Esophagus muscularis mucosa (tissue), 4 donors: ENCODE results near the gene MRLN.

ENCODE experiments used
- EP300 ChIP-seq: sonication (generic); formaldehyde crosslinking; IDR thresholded peaks from one replicate; pipeline ENCODE4 v1.6.1; 2017; ENCODE audit warnings: antibody characterized with exemption
- POLR2A ChIP-seq: fragments of 450-650 bp; IDR thresholded peaks from one replicate; pipeline ENCODE4 v1.6.1; 2017; ENCODE audit warnings: antibody characterized with exemption, moderate library complexity, mild to moderate bottlenecking, low read depth
- POLR2AphosphoS5 ChIP-seq, 2 donors: sonication (generic); formaldehyde crosslinking; IDR thresholded peaks; one replicate each; pipeline ENCODE4 v1.6.1; 2017; ENCODE audit warnings: antibody characterized with exemption in 2 of 2
- TF ChIP-seq, protein P1 (sequence below), 3 experiments: fragments of 200-600 bp in 2 of 3; fragments of 450-650 bp in 1 of 3; sonication (generic) in 2 of 3; IDR thresholded peaks; one replicate each; pipeline ENCODE4 v1.5.1; 2017 to 2019; ENCODE audit warnings: antibody characterized with exemption in 3 of 3, mild to moderate bottlenecking in 2 of 3, moderate library complexity in 1 of 3

DNA sequence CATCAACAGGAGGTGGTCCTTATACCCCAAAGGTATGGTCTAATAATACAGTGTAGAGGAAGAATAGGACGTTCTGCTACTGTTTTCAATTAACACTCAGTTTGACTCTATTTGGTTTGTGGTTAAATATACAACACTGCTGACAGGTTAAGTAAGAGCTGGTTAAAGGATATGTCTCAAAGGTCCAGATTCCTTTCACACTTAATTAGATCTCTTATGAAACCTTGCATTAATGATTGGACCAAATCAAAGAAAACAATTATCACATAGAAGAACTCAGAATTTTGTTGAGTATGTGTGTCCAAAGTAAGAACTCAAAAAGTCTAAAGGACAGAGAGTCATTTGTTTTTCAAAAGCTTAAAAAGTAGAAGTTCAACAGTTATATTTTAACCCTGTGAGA, 18.0 kb downstream of the MRLN start:
- TF ChIP-seq, protein P1, sequence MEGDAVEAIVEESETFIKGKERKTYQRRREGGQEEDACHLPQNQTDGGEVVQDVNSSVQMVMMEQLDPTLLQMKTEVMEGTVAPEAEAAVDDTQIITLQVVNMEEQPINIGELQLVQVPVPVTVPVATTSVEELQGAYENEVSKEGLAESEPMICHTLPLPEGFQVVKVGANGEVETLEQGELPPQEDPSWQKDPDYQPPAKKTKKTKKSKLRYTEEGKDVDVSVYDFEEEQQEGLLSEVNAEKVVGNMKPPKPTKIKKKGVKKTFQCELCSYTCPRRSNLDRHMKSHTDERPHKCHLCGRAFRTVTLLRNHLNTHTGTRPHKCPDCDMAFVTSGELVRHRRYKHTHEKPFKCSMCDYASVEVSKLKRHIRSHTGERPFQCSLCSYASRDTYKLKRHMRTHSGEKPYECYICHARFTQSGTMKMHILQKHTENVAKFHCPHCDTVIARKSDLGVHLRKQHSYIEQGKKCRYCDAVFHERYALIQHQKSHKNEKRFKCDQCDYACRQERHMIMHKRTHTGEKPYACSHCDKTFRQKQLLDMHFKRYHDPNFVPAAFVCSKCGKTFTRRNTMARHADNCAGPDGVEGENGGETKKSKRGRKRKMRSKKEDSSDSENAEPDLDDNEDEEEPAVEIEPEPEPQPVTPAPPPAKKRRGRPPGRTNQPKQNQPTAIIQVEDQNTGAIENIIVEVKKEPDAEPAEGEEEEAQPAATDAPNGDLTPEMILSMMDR (IDR thresholded peaks at IDR 0.05), result no peak
- TF ChIP-seq EP300 (no peak), POLR2A (no peak), POLR2AphosphoS5 (IDR thresholded peaks at IDR 0.05) (no peak)
